Measurements from ENCODE around the gene CARM1.

CARM1 gene

DNA sequence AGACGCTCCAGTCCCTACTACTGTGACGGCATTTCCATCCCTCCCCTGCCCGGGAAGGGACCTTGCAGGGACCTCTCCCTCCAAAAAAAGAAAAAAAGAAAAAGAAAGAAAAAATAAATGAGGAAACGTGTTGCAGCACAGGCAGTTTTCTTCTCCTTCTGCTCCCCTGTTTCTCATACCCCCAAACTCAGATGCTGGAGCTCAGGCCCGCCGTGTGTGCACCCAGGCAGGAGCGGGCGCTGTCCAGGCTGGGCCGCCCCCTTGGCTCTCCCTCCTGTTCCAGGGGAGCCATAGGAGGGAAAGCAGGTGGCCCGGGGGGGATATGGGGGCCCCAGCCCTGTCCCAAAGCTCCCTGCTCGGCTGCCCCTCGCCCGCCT, 51.3 kb downstream of the CARM1 start:
- Histone ChIP-seq H3K27me3 (no peaks in the 10 kb centered on the region), H3K4me2 (no peak overlapping the region), H3K27ac (no peak overlapping the region), H3K9me3 (replicated peaks in 1 of 11) (no peaks in the 10 kb centered on the region), H3K4me1 (peaks cover 6 to 8% (median 7%) of the 10 kb centered on the region in 10 experiments), H4K20me1 (peaks cover 0 to 75% (median 29%) of the 10 kb centered on the region in 11 experiments; a peak in 16 of 22 replicates), H3K4me3 (no peak overlapping the region), H3K36me3 (peaks cover 64 to 82% (median 76%) of the 10 kb centered on the region in 11 experiments), H3K9ac (0 out of 22 replicates have a peak overlapping the region, but pooled peaks of 1 of the 11 experiments have one; percentile 7)
- no peak for TF ChIP-seq Cebpa-rat (IDR thresholded peaks at IDR 0.05)

DNA sequence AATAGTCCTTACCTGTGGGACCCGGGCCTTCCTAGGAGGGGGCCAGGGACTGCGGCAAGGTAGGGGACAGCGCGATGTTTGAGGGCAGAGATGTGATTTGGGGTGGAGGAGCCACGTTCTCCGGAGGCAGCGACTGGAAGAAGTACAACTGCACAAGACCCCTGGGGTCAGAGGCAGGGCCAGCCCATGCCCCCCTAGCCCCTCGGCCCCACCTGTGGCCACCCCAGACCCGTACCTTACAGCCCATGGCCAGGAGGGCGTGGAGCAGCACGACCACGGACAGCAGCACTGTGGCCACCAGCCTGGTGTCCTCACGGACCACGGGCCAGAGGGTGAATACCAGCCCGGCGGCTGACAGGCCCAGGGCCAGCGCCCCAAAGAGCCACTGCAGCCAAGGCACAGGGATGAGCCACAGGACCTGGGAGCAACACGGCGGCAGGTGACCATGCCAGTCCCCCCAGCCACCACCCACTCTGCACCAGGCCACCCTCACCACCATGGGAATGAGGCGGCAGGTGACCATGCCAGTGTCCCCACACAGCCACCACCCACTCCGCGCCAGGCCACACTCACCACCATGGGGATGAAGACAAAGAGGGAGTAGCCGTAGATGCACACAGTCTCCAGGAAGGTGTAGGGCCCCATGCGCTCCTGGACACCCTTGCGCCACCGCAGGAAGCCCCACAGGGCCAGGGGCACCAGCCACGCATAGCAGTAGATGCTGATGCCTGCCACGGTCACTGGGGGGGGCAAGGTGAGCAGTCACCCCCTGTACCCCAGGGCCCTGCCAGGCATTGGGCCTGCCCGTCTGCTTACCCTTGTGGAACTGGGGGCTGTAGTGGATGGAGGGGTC, 52.1 kb downstream of the CARM1 start:
- Histone ChIP-seq H3K9ac (0 out of 22 replicates have a peak overlapping the region, but pooled peaks of 1 of the 11 experiments have one; percentile 7), H3K27ac (no peak overlapping the region), H3K9me3 (replicated peaks in 1 of 11) (no peaks in the 10 kb centered on the region), H3K27me3 (no peaks in the 10 kb centered on the region), H3K4me2 (no peak overlapping the region), H3K36me3 (peaks cover 56 to 73% (median 67%) of the 10 kb centered on the region in 11 experiments), H3K4me3 (no peak overlapping the region), H4K20me1 (peaks cover 0 to 67% (median 26%) of the 10 kb centered on the region in 11 experiments; a peak in 16 of 22 replicates), H3K4me1 (peaks cover 10 to 12% (median 11%) of the 10 kb centered on the region in 10 experiments)
- no peak for TF ChIP-seq Cebpa-rat (IDR thresholded peaks at IDR 0.05)

DNA sequence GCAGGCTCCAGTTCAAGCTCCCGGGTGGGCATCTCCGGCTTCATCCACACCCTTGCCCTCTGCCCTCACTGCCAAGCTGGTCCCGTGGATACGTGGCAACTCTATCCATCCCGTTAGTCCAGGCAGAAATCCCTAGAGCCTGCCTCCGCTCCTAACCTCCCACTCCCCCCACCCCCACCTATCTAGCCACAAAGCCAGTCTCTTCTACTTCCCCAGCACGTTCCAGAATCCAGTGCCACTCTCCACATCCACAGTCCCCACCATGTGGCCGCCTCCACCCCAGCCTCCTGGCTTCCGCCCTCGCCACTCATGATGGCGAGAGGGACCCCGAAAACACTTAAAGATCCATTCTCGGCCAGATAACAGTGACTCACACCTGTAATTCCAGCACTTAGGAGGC, 53.2 kb downstream of the CARM1 start:
- Histone ChIP-seq H3K9ac (no peak overlapping the region; a peak in 2 of 22 replicates), H3K36me3 (peaks cover 45 to 63% (median 56%) of the 10 kb centered on the region in 11 experiments), H3K4me3 (no peak overlapping the region), H3K27ac (no peak overlapping the region), H3K4me2 (no peak overlapping the region), H4K20me1 (peaks cover 4 to 64% (median 26%) of the 10 kb centered on the region in 11 experiments; a peak in 21 of 22 replicates), H3K9me3 (replicated peaks in 1 of 11) (no peaks in the 10 kb centered on the region), H3K4me1 (peaks cover 13 to 17% (median 15%) of the 10 kb centered on the region in 10 experiments), H3K27me3 (no peaks in the 10 kb centered on the region)
- TF ChIP-seq Cebpa-rat (IDR thresholded peaks at IDR 0.05), result no peak

DNA sequence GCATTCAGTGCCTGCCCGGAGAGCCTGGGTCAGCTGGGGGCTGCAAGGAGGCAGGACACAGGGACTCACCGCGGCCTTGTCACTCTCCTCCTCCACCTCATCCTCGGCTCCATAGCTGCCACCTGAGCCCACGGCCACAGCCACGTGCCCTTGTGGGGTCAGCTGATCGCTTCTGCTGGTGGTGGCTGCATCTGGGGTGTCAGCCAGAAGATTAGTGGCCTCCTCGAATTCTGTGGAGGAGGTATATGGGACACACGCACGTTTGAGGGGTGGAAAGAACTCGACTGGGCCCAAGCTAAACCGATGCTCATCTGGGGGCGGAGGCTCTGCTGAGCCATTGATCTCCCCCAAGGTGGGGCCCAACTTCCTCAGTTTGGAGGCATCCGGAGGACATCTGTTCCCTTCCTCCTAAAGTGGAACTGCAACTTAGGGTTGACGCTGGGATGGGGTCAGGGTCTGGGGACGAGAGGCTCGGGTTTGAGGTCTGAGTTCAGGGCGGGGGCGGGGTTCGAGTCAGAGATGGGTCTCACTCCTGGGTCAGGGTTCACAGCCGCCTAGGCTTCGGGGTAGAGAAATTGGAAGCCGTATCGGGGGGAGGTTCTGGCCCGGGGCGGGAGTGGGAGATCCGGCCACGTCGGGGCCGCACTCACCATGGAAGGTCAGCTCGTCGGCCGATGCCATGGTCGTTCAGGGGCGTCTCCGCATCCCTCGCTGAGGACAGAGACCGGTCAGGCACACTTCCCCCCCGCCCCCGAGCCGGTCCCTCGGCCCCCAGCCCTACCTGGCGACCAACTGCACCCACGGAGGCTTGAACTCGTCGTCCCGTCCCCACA, 56.6 kb downstream of the CARM1 start:
- Histone ChIP-seq H3K9me3 (replicated peaks in 1 of 11) (no peaks in the 10 kb centered on the region), H4K20me1 (peaks cover 16 to 65% (median 41%) of the 10 kb centered on the region in 11 experiments; a peak in 21 of 22 replicates), H3K36me3 (peaks cover 36 to 62% (median 43%) of the 10 kb centered on the region in 11 experiments), H3K27me3 (no peaks in the 10 kb centered on the region), H3K4me3 (peak overlapping the region; percentile 80 to 100 (median 96)), H3K4me1 (peaks cover 22 to 29% (median 25%) of the 10 kb centered on the region in 10 experiments), H3K27ac (peak overlapping the region; percentile 22 to 88 (median 81); a peak in 21 of 22 replicates), H3K4me2 (peak overlapping the region; percentile 86 to 100 (median 94)), H3K9ac (peak overlapping the region; percentile 85 to 95 (median 91))
- TF ChIP-seq Cebpa-rat (IDR thresholded peaks at IDR 0.05), result no peak

DNA sequence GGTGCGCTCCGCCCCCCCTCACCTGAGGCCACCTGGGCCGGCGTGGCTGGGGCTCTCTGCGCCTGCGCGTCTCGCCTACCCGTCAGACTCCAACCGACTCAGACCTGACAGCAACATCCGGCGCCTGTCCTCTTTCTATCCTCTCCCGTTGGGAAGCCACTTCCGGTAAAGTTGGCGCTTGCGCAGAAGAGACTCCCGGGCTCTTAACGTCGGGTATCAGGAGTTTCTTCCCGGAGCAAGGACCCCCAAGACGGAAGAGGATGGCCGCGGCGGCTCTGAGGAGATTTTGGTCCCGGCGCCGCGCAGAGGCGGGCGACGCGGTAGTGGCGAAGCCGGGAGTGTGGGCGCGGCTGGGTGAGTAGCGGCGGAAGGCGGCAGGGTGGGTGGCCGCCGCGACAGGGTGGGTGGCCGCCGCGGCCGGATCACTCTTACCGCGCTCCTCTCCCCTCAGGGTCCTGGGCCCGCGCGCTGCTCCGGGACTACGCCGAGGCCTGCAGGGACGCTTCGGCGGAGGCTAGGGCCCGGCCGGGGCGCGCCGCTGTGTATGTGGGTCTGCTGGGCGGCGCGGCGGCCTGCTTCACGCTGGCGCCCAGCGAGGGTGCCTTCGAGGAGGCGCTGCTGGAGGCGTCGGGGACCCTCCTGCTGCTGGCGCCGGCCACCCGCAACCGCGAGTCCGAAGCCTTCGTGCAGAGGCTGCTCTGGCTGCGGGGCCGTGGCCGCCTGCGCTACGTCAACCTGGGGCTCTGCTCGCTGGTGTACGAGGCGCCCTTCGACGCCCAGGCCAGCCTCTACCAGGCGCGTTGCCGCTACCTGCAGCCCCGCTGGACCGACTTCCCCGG, 57.4 kb downstream of the CARM1 start, which contains the start of the genes TIMM29 and YIPF2:
TSS of gene TIMM29 (plus strand) at position 249 of the 839 bp plus-strand sequence. CDS start at position 261, 12 bp downstream.
TSS of gene YIPF2 (minus strand) at position 77 of the 839 bp plus-strand sequence. CDS start 229 bp downstream, outside the sequence.
- Histone ChIP-seq H3K36me3 (peaks cover 35 to 61% (median 42%) of the 10 kb centered on the region in 11 experiments), H3K27me3 (no peaks in the 10 kb centered on the region), H3K9ac (peak within 1 kb of the TSS; percentile 85 to 95 (median 91)), H4K20me1 (peaks cover 23 to 65% (median 44%) of the 10 kb centered on the region in 11 experiments; a peak in 21 of 22 replicates), H3K4me3 (peak within 1 kb of the TSS; percentile 80 to 100 (median 96)), H3K9me3 (replicated peaks in 1 of 11) (no peaks in the 10 kb centered on the region), H3K4me2 (peak within 1 kb of the TSS; percentile 93 to 100 (median 99)), H3K4me1 (peaks cover 22 to 29% (median 25%) of the 10 kb centered on the region in 10 experiments), H3K27ac (peak within 1 kb of the TSS; percentile 70 to 88 (median 81))
- no peak for TF ChIP-seq Cebpa-rat (IDR thresholded peaks at IDR 0.05)

DNA sequence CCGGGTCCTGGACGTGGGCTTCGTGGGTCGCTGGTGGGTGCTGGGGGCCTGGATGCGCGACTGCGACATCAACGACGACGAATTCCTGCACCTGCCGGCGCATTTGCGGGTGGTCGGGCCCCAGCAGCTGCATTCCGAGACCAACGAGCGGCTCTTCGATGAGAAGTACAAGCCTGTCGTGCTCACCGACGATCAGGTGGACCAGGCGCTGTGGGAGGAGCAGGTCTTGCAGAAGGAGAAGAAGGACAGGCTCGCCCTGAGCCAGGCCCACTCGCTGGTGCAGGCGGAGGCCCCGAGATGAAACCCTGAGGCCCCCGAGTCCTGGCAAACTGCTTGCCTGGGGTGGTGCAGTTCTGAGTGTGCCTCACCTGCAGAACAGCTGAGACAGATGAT, 58.0 kb downstream of the CARM1 start:
- Histone ChIP-seq H3K9me3 (replicated peaks in 1 of 11) (no peaks in the 10 kb centered on the region), H3K4me3 (peak overlapping the region; percentile 80 to 100 (median 96)), H3K27me3 (no peaks in the 10 kb centered on the region), H3K9ac (peak overlapping the region; percentile 85 to 95 (median 91)), H3K27ac (peak overlapping the region; percentile 70 to 88 (median 81); a peak in 21 of 22 replicates), H4K20me1 (peaks cover 23 to 62% (median 45%) of the 10 kb centered on the region in 11 experiments; a peak in 21 of 22 replicates), H3K4me2 (peak overlapping the region; percentile 91 to 100 (median 99)), H3K36me3 (peaks cover 29 to 55% (median 36%) of the 10 kb centered on the region in 11 experiments; a peak in 20 of 22 replicates), H3K4me1 (peaks cover 22 to 29% (median 25%) of the 10 kb centered on the region in 10 experiments)
- no peak for TF ChIP-seq Cebpa-rat (IDR thresholded peaks at IDR 0.05)

DNA sequence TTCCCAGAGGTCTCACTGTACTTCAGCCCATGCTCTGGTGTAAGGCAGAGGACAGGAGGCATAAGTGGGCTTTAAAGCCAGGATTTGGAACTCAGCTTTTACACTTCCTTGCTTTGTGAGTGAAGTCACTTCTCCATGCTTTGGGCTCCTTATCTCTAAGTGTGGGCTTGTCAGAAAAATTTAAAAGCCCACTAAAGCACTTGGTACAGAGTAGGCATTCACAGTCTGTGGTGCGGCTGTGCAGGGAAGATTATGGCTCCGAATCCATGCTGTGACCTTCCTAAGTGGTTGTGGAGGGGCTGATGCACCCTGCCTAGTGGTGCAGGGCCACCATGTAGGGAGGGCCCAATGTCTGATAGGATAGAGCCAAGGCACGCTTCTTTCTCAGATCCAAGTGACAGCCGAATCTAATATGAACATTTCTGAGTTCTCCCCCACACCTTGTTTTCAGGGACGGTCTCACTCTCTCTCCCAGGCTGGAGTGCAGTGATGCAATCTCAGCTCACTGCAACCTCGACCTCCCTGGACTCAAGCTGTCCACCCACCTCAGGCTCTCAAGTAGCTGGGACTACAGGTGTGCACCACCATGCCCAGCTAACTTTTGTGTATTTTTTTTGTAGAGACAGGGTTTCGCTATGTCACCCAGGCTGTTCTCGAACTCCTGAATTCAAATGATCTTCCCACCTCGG, 64.2 kb downstream of the CARM1 start:
- Histone ChIP-seq H3K9me3 (replicated peaks in 1 of 11) (no peaks in the 10 kb centered on the region), H3K27ac (no peak overlapping the region), H3K4me3 (no peak overlapping the region), H3K9ac (peak overlapping the region in 1 of 11 experiments; percentile 15; a peak in 1 of 22 replicates), H4K20me1 (peaks cover 11 to 61% (median 37%) of the 10 kb centered on the region in 11 experiments; a peak in 18 of 22 replicates), H3K4me1 (peaks cover 4 to 22% (median 16%) of the 10 kb centered on the region in 10 experiments), H3K36me3 (peaks cover 15 to 35% (median 23%) of the 10 kb centered on the region in 11 experiments; a peak in 19 of 22 replicates), H3K27me3 (no peaks in the 10 kb centered on the region), H3K4me2 (no peak overlapping the region)
- TF ChIP-seq Cebpa-rat (IDR thresholded peaks at IDR 0.05), result no peak
